MM.1S (cell line): ENCODE measurements around the gene CHCHD6.

Experiments used
- DNase-seq: peaks from one replicate; pipeline ENCODE4 v3.0.0-alpha.2; 2015
- H2AFZ ChIP-seq: fragments of 300-600 bp; sonication (generic); 2 replicates; pipeline ENCODE4 v1.6.0; 2016; ENCODE audit warnings: antibody characterized with exemption, low read length
- H3F3A ChIP-seq: fragments of 300-600 bp; sonication (generic); 2 replicates; pipeline ENCODE4 v1.6.1; 2016; ENCODE audit warnings: mild to moderate bottlenecking, antibody characterized with exemption, low read length, moderate library complexity, mixed read lengths; ENCODE audit not compliant: insufficient read depth
- H3K27ac ChIP-seq: fragments of 300-600 bp; sonication (generic); 2 replicates; pipeline ENCODE4 v1.5.1; 2016; ENCODE audit warnings: mild to moderate bottlenecking, low read length
- H3K27me3 ChIP-seq: fragments of 300-600 bp; sonication (generic); replicated peaks from 2 replicates; pipeline ENCODE4 v1.6.0; 2016; ENCODE audit warnings: low read length; ENCODE audit not compliant: insufficient read depth
- H3K36me3 ChIP-seq: fragments of 300-600 bp; sonication (generic); replicated peaks from 2 replicates; pipeline ENCODE4 v1.6.1; 2016; ENCODE audit warnings: mild to moderate bottlenecking, low read length, mixed read lengths; ENCODE audit not compliant: insufficient read depth
- H3K4me1 ChIP-seq: fragments of 300-600 bp; sonication (generic); 2 replicates; pipeline ENCODE4 v1.6.1; 2016; ENCODE audit warnings: low read length, mixed read lengths
- H3K4me2 ChIP-seq: fragments of 300-600 bp; sonication (generic); 2 replicates; pipeline ENCODE4 v1.6.0; 2016; ENCODE audit warnings: low read depth, low read length
- H3K4me3 ChIP-seq: fragments of 300-600 bp; sonication (generic); 2 replicates; pipeline ENCODE4 v1.5.1; 2016; ENCODE audit warnings: low read length, mixed read lengths
- H3K79me2 ChIP-seq: fragments of 300-600 bp; sonication (generic); 2 replicates; pipeline ENCODE4 v1.6.1; 2016; ENCODE audit warnings: mixed run types, low read length, mixed read lengths
- H3K9ac ChIP-seq: fragments of 300-600 bp; sonication (generic); 2 replicates; pipeline ENCODE4 v1.6.1; 2016; ENCODE audit warnings: low read length, mixed read lengths
- H3K9me2 ChIP-seq: fragments of 300-600 bp; sonication (generic); replicated peaks from 2 replicates; pipeline ENCODE4 v1.6.1; 2016; ENCODE audit warnings: mild to moderate bottlenecking, low read length, mixed read lengths; ENCODE audit not compliant: insufficient read depth
- H3K9me3 ChIP-seq: fragments of 300-600 bp; sonication (generic); replicated peaks from 2 replicates; pipeline ENCODE4 v1.6.1; 2016; ENCODE audit warnings: mild to moderate bottlenecking, low read length, mixed read lengths; ENCODE audit not compliant: insufficient read depth
- H4K20me1 ChIP-seq: fragments of 300-600 bp; sonication (generic); 2 replicates; pipeline ENCODE4 v1.6.1; 2016; ENCODE audit warnings: mild to moderate bottlenecking, low read length, moderate library complexity, mixed read lengths; ENCODE audit not compliant: insufficient read depth
- EZH2 ChIP-seq: fragments of 300-600 bp; sonication (generic); optimal IDR thresholded peaks from 2 replicates; pipeline ENCODE3; 2017; ENCODE audit warnings: low read depth, mild to moderate bottlenecking, antibody characterized with exemption, low read length, mixed read lengths
- EZH2phosphoT487 ChIP-seq: fragments of 300-600 bp; sonication (generic); IDR thresholded peaks from 2 replicates; pipeline ENCODE4 v1.6.1; 2018; ENCODE audit warnings: antibody characterized with exemption, low read length
- TF ChIP-seq, protein P1 (sequence below): fragments of 300-600 bp; sonication (generic); IDR thresholded peaks from 2 replicates; pipeline ENCODE4 v1.5.1; 2016; ENCODE audit warnings: antibody characterized with exemption, low read length, mixed read lengths

Gene CHCHD6

DNA sequence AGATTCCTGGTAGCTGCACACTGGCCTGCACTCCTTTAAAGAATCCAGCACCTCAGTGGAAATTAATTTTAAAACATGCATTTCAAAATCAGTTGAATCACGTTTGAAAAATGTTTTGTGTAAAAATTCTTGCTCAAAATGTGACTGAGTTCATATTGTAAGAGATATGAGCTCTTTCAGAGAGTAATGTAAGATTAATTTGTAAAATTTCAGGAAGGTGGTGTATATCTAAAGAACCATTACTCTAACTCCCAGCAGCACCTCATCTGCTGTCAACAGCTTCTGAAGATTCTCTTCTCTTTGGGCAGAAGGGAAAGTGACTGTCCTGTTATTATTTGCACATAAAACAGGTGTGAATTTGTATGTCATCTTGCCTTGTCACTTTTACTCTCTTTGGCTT is 181.4 kb downstream of the CHCHD6 start:
- H3K4me2 ChIP-seq: no peak overlapping the region
- TF ChIP-seq, protein P1, sequence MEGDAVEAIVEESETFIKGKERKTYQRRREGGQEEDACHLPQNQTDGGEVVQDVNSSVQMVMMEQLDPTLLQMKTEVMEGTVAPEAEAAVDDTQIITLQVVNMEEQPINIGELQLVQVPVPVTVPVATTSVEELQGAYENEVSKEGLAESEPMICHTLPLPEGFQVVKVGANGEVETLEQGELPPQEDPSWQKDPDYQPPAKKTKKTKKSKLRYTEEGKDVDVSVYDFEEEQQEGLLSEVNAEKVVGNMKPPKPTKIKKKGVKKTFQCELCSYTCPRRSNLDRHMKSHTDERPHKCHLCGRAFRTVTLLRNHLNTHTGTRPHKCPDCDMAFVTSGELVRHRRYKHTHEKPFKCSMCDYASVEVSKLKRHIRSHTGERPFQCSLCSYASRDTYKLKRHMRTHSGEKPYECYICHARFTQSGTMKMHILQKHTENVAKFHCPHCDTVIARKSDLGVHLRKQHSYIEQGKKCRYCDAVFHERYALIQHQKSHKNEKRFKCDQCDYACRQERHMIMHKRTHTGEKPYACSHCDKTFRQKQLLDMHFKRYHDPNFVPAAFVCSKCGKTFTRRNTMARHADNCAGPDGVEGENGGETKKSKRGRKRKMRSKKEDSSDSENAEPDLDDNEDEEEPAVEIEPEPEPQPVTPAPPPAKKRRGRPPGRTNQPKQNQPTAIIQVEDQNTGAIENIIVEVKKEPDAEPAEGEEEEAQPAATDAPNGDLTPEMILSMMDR: no peak
- TF ChIP-seq EZH2phosphoT487 (no peak), EZH2 (no peak)

DNA sequence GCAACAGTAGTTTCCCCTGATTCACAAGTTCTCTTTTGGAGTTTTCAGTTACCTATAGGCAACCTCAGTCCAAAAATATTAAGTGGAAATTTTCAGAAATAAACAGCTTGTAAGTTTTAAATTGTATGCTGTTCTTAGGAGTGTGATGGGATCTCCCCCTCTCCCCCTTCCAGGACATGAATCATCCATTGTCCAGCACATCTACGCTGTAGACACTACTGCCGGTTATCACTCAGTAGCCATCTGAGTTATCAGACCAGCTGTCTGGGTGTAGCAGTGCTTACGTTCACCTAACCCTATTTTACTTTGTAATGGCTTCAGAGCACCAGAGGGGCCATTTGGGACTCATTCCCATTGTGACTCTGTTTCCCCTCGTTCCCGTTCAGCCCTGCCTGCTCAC is 182.2 kb downstream of the CHCHD6 start:
- TF ChIP-seq EZH2: no peak
- no peak for TF ChIP-seq EZH2phosphoT487
- TF ChIP-seq, protein P1: no peak
- Histone ChIP-seq H3K4me3 (no peak overlapping the region), H3K9ac (no peak overlapping the region), H3K27me3 (no peaks in the 10 kb centered on the region), H3K27ac (no peak overlapping the region), H3K9me3 (no peaks in the 10 kb centered on the region), H3K4me1 (no peaks in the 10 kb centered on the region), H2AFZ (no peak overlapping the region), H3K4me2 (no peak overlapping the region), H3K9me2 (no peaks in the 10 kb centered on the region), H3F3A (no peaks in the 10 kb centered on the region), H3K36me3 (no peaks in the 10 kb centered on the region), H4K20me1 (no peaks in the 10 kb centered on the region), H3K79me2 (no peaks in the 10 kb centered on the region)
- no peak for DNase-seq

More for the DNA sequence above, 181.4 kb downstream of the CHCHD6 start:
- H3K27me3 ChIP-seq: no peaks in the 10 kb centered on the region
- no peak overlapping the region for H3K9ac ChIP-seq
- DNase-seq: no peak
- no peak overlapping the region for H3K27ac ChIP-seq
- no peaks in the 10 kb centered on the region for H3F3A ChIP-seq
- H3K4me1 ChIP-seq: no peaks in the 10 kb centered on the region
- no peaks in the 10 kb centered on the region for H3K79me2 ChIP-seq
- no peaks in the 10 kb centered on the region for H3K9me2 ChIP-seq
- H3K4me3 ChIP-seq: no peak overlapping the region
- no peaks in the 10 kb centered on the region for H3K9me3 ChIP-seq
- no peaks in the 10 kb centered on the region for H3K36me3 ChIP-seq
- no peaks in the 10 kb centered on the region for H4K20me1 ChIP-seq
- H2AFZ ChIP-seq: no peak overlapping the region

DNA sequence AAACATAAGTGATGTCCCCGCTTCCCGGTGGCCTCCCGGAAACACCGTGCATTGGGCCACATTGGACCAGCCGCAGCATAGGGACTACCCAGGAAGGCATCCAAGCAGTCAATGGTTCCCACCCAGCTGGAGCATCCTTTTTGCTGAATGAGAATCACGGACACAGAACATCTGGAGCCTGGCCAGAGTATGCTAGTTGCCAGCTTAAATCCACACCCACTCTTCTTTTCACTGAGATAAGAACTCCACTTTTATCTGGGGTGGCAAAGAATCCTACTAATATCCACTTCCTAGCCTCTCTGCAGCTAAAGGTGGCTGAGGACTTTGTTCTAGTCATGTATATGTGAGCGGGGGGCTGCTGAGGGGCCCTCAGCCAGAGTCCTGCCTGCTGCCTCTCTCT is 183.6 kb downstream of the CHCHD6 start:
- Histone ChIP-seq H3K79me2 (no peaks in the 10 kb centered on the region), H3K27me3 (no peaks in the 10 kb centered on the region), H3K9ac (no peak overlapping the region), H3K4me3 (no peak overlapping the region), H3K36me3 (no peaks in the 10 kb centered on the region), H3K9me3 (no peaks in the 10 kb centered on the region), H3K9me2 (no peaks in the 10 kb centered on the region), H2AFZ (no peak overlapping the region), H3K4me2 (no peak overlapping the region), H4K20me1 (no peaks in the 10 kb centered on the region), H3K4me1 (no peaks in the 10 kb centered on the region), H3F3A (no peaks in the 10 kb centered on the region), H3K27ac (no peak overlapping the region)
- no peak for DNase-seq
- TF ChIP-seq EZH2phosphoT487: no peak
- TF ChIP-seq, protein P1: no peak
- no peak for TF ChIP-seq EZH2
